ENCODE results near the gene MAGED4.
"Not testable (repeated sequence)": the region's sequence is repeated elsewhere in the genome, so short reads cannot be mapped to it uniquely, and the experiment has no call there.

The MAGED4 gene, protein sequence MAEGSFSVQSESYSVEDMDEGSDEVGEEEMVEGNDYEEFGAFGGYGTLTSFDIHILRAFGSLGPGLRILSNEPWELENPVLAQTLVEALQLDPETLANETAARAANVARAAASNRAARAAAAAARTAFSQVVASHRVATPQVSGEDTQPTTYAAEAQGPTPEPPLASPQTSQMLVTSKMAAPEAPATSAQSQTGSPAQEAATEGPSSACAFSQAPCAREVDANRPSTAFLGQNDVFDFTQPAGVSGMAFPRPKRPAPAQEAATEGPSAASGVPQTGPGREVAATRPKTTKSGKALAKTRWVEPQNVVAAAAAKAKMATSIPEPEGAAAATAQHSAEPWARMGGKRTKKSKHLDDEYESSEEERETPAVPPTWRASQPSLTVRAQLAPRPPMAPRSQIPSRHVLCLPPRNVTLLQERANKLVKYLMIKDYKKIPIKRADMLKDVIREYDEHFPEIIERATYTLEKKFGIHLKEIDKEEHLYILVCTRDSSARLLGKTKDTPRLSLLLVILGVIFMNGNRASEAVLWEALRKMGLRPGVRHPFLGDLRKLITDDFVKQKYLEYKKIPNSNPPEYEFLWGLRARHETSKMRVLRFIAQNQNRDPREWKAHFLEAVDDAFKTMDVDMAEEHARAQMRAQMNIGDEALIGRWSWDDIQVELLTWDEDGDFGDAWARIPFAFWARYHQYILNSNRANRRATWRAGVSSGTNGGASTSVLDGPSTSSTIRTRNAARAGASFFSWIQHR

DNA sequence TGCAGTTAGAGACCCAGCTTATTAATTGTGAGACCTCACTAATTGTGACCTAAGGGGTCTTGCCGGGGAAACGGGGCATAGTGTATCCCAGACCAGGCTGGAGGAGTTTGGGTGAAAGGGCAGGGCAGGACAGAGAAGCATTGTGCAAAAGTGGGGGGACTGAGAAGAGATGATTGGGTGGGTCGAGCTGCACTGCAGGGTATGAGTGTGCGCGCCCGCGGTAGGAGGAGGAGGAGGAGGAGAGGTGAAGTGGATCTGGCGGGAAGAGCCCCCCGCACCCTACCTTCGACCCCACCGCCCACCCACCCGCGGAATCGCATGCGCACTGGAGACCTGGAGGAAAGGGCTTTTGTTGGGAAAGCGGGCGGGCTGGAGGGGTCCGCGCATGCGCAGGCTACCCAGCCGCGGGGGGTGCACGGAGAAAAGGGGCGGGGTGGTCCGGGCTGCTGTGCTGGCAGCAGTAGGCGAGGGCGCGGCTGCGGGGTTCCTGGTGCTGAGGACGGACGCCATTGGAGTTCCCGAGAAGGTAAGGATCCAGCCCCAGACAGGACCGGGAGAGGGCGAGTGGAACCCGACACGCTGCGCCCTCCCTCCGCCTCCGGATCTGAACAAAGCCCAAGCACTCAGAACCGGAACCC is at the start of gene MAGED4:
Gene MAGED4 (plus strand): TSS at position 449 of the 638 bp plus-strand sequence. CDS start 1,035 bp downstream, outside the sequence.
- DNase-seq (ENCODE audit: extremely low read depth, low read depth) = not testable (repeated sequence)

DNA sequence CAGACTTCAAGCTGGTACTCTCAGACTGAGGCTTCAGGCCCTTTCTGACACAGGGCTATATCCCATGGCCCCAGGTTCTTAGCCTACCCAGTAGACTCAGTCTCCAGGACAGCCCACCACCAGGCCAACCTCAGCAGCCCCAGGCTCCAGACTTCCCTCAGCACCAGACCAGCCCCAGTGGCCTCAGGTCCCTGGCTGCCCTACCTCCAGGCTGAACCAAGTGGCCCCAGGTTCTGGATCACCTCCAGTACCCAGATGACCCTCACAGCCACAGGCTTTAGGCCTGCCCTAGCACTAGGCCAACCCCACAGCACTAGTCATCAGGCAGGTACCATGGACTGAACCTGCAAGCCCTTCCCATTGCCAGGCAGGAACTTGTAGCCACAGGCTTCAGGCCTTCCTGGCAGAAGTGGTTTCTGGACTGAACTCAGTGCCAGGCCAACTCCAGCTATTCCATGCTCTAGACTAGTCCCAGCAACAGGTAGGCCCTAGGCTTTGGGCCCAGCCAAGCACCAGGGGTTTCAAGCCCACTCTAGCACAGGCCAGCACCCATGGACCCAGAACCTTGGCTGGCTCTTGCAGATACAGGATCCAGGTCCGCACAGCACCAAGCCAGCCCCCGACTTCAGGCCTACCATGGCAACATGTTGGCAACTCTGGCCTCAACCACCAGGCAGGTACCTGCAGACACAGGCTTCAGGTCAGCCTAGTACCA is 45.7 kb upstream of the MAGED4 start:
- DNase-seq (ENCODE audit: extremely low read depth, low read depth) = no peak
- no peak for TF ChIP-seq CTCF (IDR thresholded peaks at IDR 0.05; ENCODE audit: low read depth, low read length)

DNA sequence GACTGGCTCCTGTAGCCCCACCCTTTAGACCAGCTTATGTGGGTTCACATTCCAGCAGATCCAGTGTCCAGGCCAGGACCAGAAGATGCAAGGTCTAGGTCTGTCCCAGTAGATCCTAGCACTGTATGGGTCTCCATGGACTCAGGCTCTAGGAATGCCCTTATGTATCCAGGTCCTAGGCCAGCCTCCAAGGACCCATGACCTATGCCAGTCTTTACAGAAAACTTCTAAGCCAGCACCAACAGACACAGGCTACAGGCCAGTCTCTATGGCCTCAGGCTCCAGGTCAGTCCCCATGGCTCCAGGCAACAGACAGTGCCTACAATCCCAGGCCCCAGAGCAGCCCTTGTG is 45.2 kb upstream of the MAGED4 start:
- DNase-seq (ENCODE audit: extremely low read depth, low read depth) = no peak
- no peak for TF ChIP-seq CTCF (IDR thresholded peaks at IDR 0.05; ENCODE audit: low read depth, low read length)

DNA sequence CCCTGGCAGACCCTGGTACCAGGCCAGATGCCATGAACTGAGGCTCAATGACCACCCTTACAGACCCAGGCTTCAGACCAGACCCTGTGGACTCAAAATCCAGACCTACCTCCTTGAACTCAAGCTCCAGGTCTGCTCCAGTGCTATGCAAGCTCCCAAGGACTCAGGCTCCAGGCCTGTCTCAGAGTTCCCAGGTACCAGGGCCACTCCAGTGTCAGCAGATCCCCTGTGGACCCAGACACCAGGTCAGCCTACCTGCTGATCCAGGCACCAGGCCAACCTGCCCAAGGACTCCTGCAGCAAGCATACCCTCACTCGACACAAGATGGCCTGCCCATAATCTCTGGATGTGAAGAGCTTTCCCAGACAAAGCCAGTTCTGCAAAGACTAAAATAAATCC is 44.7 kb upstream of the MAGED4 start:
- DNase-seq (ENCODE audit: extremely low read depth, low read depth) = no peak
- TF ChIP-seq CTCF (IDR thresholded peaks at IDR 0.05; ENCODE audit: low read depth, low read length) = no peak

DNA sequence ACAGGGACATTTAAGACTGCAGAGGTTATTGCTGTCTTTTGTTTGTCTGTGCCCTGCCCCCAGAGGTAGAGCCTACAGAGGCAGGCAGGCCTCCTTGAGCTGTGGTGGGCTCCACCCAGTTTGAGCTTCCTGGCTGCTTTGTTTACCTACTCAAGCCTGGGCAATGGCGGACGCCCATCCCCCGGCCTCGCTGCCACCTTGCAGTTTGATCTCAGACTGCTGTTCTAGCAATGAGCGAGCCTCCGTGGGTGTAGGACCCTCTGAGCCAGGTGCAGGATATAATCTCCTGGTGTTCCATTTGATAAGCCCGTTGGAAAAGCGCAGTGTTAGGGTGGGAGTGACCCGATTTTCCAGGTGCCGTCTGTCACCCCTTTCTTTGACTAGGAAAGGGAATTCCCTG is 34.0 kb upstream of the MAGED4 start:
- not testable (repeated sequence) for DNase-seq (ENCODE audit: extremely low read depth, low read depth)

DNA sequence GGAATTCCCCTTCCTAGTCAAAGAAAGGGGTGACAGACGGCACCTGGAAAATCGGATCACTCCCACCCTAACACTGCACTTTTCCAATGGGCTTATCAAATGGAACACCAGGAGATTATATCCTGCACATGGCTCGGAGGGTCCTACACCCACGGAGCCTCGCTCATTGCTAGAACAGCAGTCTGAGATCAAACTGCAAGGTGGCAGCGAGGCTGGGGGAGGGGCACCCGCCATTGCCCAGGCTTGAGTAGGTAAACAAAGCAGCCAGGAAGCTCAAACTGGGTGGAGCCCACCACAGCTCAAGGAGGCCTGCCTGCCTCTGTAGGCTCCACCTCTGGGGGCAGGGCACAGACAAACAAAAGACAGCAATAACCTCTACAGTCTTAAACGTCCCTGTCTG is 24.5 kb upstream of the MAGED4 start:
- DNase-seq (ENCODE audit: extremely low read depth, low read depth) = not testable (repeated sequence)

- no peak for DNase-seq (ENCODE audit: extremely low read depth, low read depth)
- TF ChIP-seq CTCF (IDR thresholded peaks at IDR 0.05; ENCODE audit: low read depth, low read length) = no peak
Measured at GRCh38 chrX:52166840-52167239, 17.8 kb upstream of the MAGED4 start.

- not testable (repeated sequence) for DNase-seq (ENCODE audit: extremely low read depth, low read depth)
Measured at GRCh38 chrX:52171055-52171454, 13.6 kb upstream of the MAGED4 start.

- DNase-seq (ENCODE audit: extremely low read depth, low read depth) = not testable (repeated sequence)
Measured at GRCh38 chrX:52185078-52185453, 378 bp downstream of the MAGED4 start.

- DNase-seq (ENCODE audit: extremely low read depth, low read depth) = not testable (repeated sequence)
Measured at GRCh38 chrX:52211405-52211804, 26.7 kb downstream of the MAGED4 start.

Data from AG09319 (cell line).